Activated CD4-positive, alpha-beta T cell treated with anti-CD3 and anti-CD28 coated beads, Interleukin-2, Interleukin-4, amounts not matched to agents 100 ng/mL and 50 ng/mL, durations not matched to agents 16 hours and 8 hours (primary cell): ENCODE data around the gene LDHB.
"Not testable (repeated sequence)": the region's sequence is repeated elsewhere in the genome, so short reads cannot be mapped to it uniquely, and the experiment has no call there.

ENCODE experiments used
- DNase-seq: peaks from one replicate; pipeline ENCODE4 v3.0.0-alpha.2; 2020; ENCODE audit warnings: low spot score

The LDHB gene

GRCh38 chr12:21657326-21658077 lies at the start of gene LDHB:
TSS of gene LDHB (minus strand) at chr12:21657842. CDS start at chr12:21654671, 3,171 bp downstream.
- DNase-seq, result peak; percentile 97

GRCh38 chr12:21704847-21705246 lies 47.2 kb upstream of the LDHB start:
- DNase-seq, result no peak

GRCh38 chr12:21699851-21700250 lies 42.2 kb upstream of the LDHB start:
- DNase-seq, result no peak

- DNase-seq, result peak; percentile 27
These were observed 40.4 kb upstream of the LDHB start for GRCh38 chr12:21697904-21698630.

- no peak for DNase-seq
These were observed 39.0 kb upstream of the LDHB start for GRCh38 chr12:21696625-21697024.

GRCh38 chr12:21695986-21696385 lies 38.3 kb upstream of the LDHB start:
- DNase-seq, result no peak

- no peak for DNase-seq
These were observed 37.0 kb upstream of the LDHB start for GRCh38 chr12:21694660-21695059.

GRCh38 chr12:21691515-21691914 lies 33.9 kb upstream of the LDHB start:
- no peak for DNase-seq

- DNase-seq, result no peak
These were observed 33.2 kb upstream of the LDHB start for GRCh38 chr12:21690704-21691368.

- DNase-seq, result no peak
These were observed 25.5 kb upstream of the LDHB start for GRCh38 chr12:21683115-21683514.

- peak; percentile 40 for DNase-seq
These were observed 21.3 kb upstream of the LDHB start for GRCh38 chr12:21678959-21679358.

GRCh38 chr12:21677622-21678277 lies 20.1 kb upstream of the LDHB start:
- DNase-seq, result no peak

- DNase-seq, result no peak
These were observed 19.6 kb upstream of the LDHB start for GRCh38 chr12:21677204-21677603.

- no peak for DNase-seq
These were observed 19.1 kb upstream of the LDHB start for GRCh38 chr12:21676776-21677175.

- DNase-seq, result no peak
These were observed 18.0 kb upstream of the LDHB start for GRCh38 chr12:21675641-21676040.

GRCh38 chr12:21675096-21675495 lies 17.5 kb upstream of the LDHB start:
- DNase-seq, result no peak

- not testable (repeated sequence) for DNase-seq
These were observed 16.3 kb upstream of the LDHB start for GRCh38 chr12:21673830-21674552.

- no peak for DNase-seq
These were observed 14.5 kb upstream of the LDHB start for GRCh38 chr12:21672146-21672545.

GRCh38 chr12:21666722-21667121 lies 9.1 kb upstream of the LDHB start:
- DNase-seq, result no peak

GRCh38 chr12:21665816-21666215 lies 8.2 kb upstream of the LDHB start:
- DNase-seq, result no peak

GRCh38 chr12:21662122-21662792 lies 4.6 kb upstream of the LDHB start:
- DNase-seq, result no peak
